HEK293T (cell line): ENCODE measurements around the gene KRTAP12-4.

ENCODE experiments used
- ARNT ChIP-seq: fragments of 450-650 bp; IDR thresholded peaks from 2 replicates; pipeline ENCODE4 v1.6.1; 2017; ENCODE audit warnings: mild to moderate bottlenecking
- BHLHE40 ChIP-seq: fragments of 450-650 bp; IDR thresholded peaks from 2 replicates; pipeline ENCODE4 v1.6.1; 2016; ENCODE audit warnings: mild to moderate bottlenecking, moderate library complexity, borderline replicate concordance
- CTBP1 ChIP-seq: fragments of 450-650 bp; IDR thresholded peaks from 2 replicates; pipeline ENCODE4 v1.6.1; 2016; ENCODE audit warnings: borderline replicate concordance
- ELF4 ChIP-seq: fragments of 450-650 bp; IDR thresholded peaks from 2 replicates; pipeline ENCODE4 v1.6.1; 2017; ENCODE audit warnings: antibody characterized with exemption
- FOXA1 ChIP-seq: fragments of 450-650 bp; IDR thresholded peaks from 2 replicates; pipeline ENCODE4 v1.6.1; 2016; ENCODE audit warnings: mild to moderate bottlenecking
- FOXK2 ChIP-seq: fragments of 450-650 bp; IDR thresholded peaks from 2 replicates; pipeline ENCODE4 v1.6.1; 2016; ENCODE audit warnings: mild to moderate bottlenecking
- FOXM1 ChIP-seq: fragments of 450-650 bp; IDR thresholded peaks from 2 replicates; pipeline ENCODE4 v1.6.1; 2017; ENCODE audit warnings: mild to moderate bottlenecking, borderline replicate concordance
- HDGF ChIP-seq: fragments of 450-650 bp; IDR thresholded peaks from 2 replicates; pipeline ENCODE4 v1.6.1; 2017; ENCODE audit warnings: antibody characterized with exemption, borderline replicate concordance
- L3MBTL2 ChIP-seq: fragments of 450-650 bp; conservative IDR thresholded peaks from 2 replicates; pipeline ENCODE4 v1.6.1; 2016; ENCODE audit warnings: mild to moderate bottlenecking
- NFRKB ChIP-seq: fragments of 450-650 bp; IDR thresholded peaks from 2 replicates; pipeline ENCODE4 v1.6.1; 2016; ENCODE audit warnings: mild to moderate bottlenecking, moderate library complexity
- PKNOX1 ChIP-seq: fragments of 450-650 bp; IDR thresholded peaks from 2 replicates; pipeline ENCODE4 v1.6.1; 2016
- SP1 ChIP-seq: fragments of 450-650 bp; IDR thresholded peaks from 2 replicates; pipeline ENCODE4 v1.6.1; 2017
- SUZ12 ChIP-seq: fragments of 450-650 bp; IDR thresholded peaks from 2 replicates; pipeline ENCODE4 v1.6.1; 2016; ENCODE audit warnings: mild to moderate bottlenecking
- TARDBP ChIP-seq: fragments of 450-650 bp; IDR thresholded peaks from 2 replicates; pipeline ENCODE4 v1.6.1; 2016

- no peak for TF ChIP-seq TARDBP
- TF ChIP-seq HDGF: no peak
- TF ChIP-seq SP1: no peak
- TF ChIP-seq FOXK2: no peak
- no peak for TF ChIP-seq CTBP1
- TF ChIP-seq NFRKB: no peak
- no peak for TF ChIP-seq PKNOX1
- TF ChIP-seq FOXM1: no peak
- no peak for TF ChIP-seq SUZ12
- TF ChIP-seq BHLHE40: no peak
- TF ChIP-seq L3MBTL2: no peak
- no peak for TF ChIP-seq ELF4
- no peak for TF ChIP-seq FOXA1
- TF ChIP-seq ARNT: no peak
Observed at GRCh38 chr21:44702973-44703730, 48.7 kb upstream of the KRTAP12-4 start.
